GM12878 (cell line): ENCODE results near the gene PGC.

ENCODE experiments used
- CHD2 ChIP-seq: IDR thresholded peaks from 2 replicates; pipeline ENCODE4 v1.6.1; 2011; ENCODE audit warnings: low read depth, low read length, improper control_type of control experiment, borderline replicate concordance
- CREB1 ChIP-seq: IDR thresholded peaks from 2 replicates; pipeline ENCODE4 v1.6.1; 2012; ENCODE audit warnings: low read depth, mild to moderate bottlenecking, inconsistent platforms
- EP300 ChIP-seq, 2 experiments: fragments of 150-350 bp in 1 of 2; IDR thresholded peaks; 2 replicates each; pipeline ENCODE4 v1.6.1; 2011 to 2012; ENCODE audit warnings: low read depth in 2 of 2, low read length in 2 of 2, borderline replicate concordance in 1 of 2, improper control_type of control experiment in 1 of 2, inconsistent platforms in 1 of 2; ENCODE audit not compliant: control insufficient read depth in 1 of 2
- NFXL1 ChIP-seq: fragments of 450-650 bp; IDR thresholded peaks from 2 replicates; pipeline ENCODE4 v1.6.1; 2017; ENCODE audit warnings: antibody characterized with exemption, mild to moderate bottlenecking, borderline replicate concordance
- POLR2A ChIP-seq: IDR thresholded peaks from 2 replicates; pipeline ENCODE4 v1.6.1; 2011; ENCODE audit warnings: low read depth, mild to moderate bottlenecking, low read length
- YY1 ChIP-seq: IDR thresholded peaks from 2 replicates; pipeline ENCODE4 v1.6.1; 2011; ENCODE audit warnings: low read depth, mild to moderate bottlenecking, low read length
- TF ChIP-seq, protein P1 (sequence below): IDR thresholded peaks from 2 replicates; pipeline ENCODE4 v1.6.1; 2012; ENCODE audit warnings: mild to moderate bottlenecking, low read depth, low read length
- TF ChIP-seq, protein P2 (sequence below): IDR thresholded peaks from 2 replicates; pipeline ENCODE4 v1.6.1; 2011; ENCODE audit warnings: mild to moderate bottlenecking, low read depth, low read length, moderate library complexity; ENCODE audit not compliant: insufficient replicate concordance
- TF ChIP-seq, protein P3 (sequence below): fragments of 450-650 bp; formaldehyde crosslinking; IDR thresholded peaks from 2 replicates; pipeline ENCODE4 v1.4.0; 2020; ENCODE audit warnings: mild to moderate bottlenecking, moderate library complexity
- TF ChIP-seq, protein P4 (sequence below): fragments of 450-650 bp; IDR thresholded peaks from 2 replicates; pipeline ENCODE4 v1.6.1; 2017; ENCODE audit warnings: mild to moderate bottlenecking, moderate library complexity

DNA sequence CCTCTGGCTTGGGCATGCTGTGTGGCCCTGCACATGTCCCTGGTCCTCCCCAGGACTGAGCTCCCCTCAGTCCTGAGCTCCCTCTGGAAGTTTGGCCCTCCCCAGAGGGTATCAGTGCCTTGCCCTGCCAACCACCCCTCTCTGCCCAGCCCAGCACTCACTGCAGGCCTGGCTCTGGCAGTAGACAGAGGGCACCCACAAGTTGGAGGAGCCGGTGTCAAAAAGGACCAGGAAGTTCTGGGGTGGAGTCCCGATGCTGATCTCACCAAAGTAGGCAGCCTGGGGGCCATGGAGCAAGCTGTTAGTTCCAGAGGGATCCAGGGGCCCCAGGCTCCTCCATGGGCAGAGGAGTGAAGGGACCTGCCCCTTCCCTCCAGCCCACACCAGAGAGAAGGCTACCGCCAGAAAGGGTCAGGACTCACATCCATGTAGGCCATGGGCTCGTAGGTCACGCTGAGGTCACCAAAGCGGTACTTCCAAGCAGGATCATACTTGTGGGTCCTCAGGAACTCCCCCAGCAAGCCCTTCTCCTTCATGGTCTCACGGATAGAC, 2.9 kb downstream of the PGC start:
- TF ChIP-seq YY1: no peak
- no peak for TF ChIP-seq CHD2
- TF ChIP-seq EP300 (IDR thresholded peaks at IDR 0.05; ENCODE audit: borderline replicate concordance in 1 of 2, control insufficient read depth in 1 of 2, low read depth in 2 of 2, low read length in 2 of 2): no peak
- TF ChIP-seq, protein P1, sequence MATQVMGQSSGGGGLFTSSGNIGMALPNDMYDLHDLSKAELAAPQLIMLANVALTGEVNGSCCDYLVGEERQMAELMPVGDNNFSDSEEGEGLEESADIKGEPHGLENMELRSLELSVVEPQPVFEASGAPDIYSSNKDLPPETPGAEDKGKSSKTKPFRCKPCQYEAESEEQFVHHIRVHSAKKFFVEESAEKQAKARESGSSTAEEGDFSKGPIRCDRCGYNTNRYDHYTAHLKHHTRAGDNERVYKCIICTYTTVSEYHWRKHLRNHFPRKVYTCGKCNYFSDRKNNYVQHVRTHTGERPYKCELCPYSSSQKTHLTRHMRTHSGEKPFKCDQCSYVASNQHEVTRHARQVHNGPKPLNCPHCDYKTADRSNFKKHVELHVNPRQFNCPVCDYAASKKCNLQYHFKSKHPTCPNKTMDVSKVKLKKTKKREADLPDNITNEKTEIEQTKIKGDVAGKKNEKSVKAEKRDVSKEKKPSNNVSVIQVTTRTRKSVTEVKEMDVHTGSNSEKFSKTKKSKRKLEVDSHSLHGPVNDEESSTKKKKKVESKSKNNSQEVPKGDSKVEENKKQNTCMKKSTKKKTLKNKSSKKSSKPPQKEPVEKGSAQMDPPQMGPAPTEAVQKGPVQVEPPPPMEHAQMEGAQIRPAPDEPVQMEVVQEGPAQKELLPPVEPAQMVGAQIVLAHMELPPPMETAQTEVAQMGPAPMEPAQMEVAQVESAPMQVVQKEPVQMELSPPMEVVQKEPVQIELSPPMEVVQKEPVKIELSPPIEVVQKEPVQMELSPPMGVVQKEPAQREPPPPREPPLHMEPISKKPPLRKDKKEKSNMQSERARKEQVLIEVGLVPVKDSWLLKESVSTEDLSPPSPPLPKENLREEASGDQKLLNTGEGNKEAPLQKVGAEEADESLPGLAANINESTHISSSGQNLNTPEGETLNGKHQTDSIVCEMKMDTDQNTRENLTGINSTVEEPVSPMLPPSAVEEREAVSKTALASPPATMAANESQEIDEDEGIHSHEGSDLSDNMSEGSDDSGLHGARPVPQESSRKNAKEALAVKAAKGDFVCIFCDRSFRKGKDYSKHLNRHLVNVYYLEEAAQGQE: no peak
- TF ChIP-seq, protein P2, sequence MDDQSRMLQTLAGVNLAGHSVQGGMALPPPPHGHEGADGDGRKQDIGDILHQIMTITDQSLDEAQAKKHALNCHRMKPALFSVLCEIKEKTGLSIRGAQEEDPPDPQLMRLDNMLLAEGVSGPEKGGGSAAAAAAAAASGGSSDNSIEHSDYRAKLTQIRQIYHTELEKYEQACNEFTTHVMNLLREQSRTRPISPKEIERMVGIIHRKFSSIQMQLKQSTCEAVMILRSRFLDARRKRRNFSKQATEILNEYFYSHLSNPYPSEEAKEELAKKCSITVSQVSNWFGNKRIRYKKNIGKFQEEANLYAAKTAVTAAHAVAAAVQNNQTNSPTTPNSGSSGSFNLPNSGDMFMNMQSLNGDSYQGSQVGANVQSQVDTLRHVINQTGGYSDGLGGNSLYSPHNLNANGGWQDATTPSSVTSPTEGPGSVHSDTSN: no peak
- TF ChIP-seq, protein P3, sequence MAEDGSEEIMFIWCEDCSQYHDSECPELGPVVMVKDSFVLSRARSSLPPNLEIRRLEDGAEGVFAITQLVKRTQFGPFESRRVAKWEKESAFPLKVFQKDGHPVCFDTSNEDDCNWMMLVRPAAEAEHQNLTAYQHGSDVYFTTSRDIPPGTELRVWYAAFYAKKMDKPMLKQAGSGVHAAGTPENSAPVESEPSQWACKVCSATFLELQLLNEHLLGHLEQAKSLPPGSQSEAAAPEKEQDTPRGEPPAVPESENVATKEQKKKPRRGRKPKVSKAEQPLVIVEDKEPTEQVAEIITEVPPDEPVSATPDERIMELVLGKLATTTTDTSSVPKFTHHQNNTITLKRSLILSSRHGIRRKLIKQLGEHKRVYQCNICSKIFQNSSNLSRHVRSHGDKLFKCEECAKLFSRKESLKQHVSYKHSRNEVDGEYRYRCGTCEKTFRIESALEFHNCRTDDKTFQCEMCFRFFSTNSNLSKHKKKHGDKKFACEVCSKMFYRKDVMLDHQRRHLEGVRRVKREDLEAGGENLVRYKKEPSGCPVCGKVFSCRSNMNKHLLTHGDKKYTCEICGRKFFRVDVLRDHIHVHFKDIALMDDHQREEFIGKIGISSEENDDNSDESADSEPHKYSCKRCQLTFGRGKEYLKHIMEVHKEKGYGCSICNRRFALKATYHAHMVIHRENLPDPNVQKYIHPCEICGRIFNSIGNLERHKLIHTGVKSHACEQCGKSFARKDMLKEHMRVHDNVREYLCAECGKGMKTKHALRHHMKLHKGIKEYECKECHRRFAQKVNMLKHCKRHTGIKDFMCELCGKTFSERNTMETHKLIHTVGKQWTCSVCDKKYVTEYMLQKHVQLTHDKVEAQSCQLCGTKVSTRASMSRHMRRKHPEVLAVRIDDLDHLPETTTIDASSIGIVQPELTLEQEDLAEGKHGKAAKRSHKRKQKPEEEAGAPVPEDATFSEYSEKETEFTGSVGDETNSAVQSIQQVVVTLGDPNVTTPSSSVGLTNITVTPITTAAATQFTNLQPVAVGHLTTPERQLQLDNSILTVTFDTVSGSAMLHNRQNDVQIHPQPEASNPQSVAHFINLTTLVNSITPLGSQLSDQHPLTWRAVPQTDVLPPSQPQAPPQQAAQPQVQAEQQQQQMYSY (CRISPR knock-in tag): no peak
- no peak for TF ChIP-seq CREB1
- no peak for TF ChIP-seq POLR2A
- no peak for TF ChIP-seq NFXL1
- TF ChIP-seq, protein P4, sequence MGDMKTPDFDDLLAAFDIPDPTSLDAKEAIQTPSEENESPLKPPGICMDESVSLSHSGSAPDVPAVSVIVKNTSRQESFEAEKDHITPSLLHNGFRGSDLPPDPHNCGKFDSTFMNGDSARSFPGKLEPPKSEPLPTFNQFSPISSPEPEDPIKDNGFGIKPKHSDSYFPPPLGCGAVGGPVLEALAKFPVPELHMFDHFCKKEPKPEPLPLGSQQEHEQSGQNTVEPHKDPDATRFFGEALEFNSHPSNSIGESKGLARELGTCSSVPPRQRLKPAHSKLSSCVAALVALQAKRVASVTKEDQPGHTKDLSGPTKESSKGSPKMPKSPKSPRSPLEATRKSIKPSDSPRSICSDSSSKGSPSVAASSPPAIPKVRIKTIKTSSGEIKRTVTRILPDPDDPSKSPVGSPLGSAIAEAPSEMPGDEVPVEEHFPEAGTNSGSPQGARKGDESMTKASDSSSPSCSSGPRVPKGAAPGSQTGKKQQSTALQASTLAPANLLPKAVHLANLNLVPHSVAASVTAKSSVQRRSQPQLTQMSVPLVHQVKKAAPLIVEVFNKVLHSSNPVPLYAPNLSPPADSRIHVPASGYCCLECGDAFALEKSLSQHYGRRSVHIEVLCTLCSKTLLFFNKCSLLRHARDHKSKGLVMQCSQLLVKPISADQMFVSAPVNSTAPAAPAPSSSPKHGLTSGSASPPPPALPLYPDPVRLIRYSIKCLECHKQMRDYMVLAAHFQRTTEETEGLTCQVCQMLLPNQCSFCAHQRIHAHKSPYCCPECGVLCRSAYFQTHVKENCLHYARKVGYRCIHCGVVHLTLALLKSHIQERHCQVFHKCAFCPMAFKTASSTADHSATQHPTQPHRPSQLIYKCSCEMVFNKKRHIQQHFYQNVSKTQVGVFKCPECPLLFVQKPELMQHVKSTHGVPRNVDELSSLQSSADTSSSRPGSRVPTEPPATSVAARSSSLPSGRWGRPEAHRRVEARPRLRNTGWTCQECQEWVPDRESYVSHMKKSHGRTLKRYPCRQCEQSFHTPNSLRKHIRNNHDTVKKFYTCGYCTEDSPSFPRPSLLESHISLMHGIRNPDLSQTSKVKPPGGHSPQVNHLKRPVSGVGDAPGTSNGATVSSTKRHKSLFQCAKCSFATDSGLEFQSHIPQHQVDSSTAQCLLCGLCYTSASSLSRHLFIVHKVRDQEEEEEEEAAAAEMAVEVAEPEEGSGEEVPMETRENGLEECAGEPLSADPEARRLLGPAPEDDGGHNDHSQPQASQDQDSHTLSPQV: no peak
